CD4-positive, alpha-beta T cell treated with Interleukin-21 for 1 hour (primary cell): Measurements from ENCODE around the gene EGLN1.
"Not testable (repeated sequence)": the region's sequence is repeated elsewhere in the genome, so short reads cannot be mapped to it uniquely, and the experiment has no call there.

Experiments used
- DNase-seq: peaks from one replicate; pipeline ENCODE4 v3.0.0-alpha.2; 2020

Gene EGLN1

DNA sequence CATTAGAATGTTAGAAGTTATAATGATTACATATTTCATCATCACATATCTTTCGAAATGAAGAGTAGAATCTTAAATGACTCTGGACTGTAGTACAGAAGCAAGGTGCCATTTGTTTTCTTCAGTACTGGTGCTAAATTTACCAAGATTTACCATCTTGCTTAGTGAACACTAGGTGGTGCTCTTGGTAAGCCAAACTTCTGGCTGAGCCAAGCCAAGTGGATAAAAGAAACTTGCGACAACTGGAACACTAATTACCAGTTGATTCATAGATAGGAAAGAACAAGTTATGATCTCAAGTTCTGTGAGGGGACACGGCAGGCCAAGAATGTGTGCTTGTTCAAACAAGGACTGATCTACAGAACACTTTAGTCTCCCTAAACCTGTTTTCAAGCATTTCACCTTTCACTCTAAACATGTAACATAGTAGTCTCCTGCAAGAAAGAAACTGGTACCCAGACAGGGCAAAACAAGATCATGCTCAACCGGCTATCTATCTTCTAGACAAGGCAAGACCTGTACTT is 64.2 kb downstream of the EGLN1 start:
- peak; percentile 68 for DNase-seq

DNA sequence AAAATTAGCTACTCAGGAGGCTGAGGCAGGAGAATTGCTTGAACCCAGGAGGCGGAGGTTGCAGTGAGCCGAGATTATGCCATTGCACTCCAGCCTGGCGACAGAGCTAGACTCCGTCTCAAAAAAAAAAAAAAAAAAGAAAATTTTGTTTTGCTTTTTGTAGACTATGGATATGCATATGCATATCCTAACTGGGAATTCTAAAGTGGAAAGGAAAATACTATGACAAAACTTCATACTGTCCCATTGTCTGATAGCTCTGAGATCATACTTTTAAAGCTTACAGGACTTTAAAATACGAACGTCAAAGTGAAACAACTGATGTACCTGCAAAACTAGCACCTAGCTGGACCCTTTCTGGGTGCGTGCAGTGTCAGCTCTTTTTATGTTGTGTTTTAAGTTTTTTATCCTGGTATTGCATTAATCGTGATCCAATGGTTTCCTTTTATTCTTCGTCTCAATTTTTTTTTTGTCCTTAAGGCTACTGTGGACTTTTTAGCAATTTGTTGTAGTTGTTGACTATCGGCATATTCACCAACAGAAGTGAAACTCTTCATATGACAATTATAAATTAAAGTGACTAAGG is 64.8 kb downstream of the EGLN1 start:
- no peak for DNase-seq

DNA sequence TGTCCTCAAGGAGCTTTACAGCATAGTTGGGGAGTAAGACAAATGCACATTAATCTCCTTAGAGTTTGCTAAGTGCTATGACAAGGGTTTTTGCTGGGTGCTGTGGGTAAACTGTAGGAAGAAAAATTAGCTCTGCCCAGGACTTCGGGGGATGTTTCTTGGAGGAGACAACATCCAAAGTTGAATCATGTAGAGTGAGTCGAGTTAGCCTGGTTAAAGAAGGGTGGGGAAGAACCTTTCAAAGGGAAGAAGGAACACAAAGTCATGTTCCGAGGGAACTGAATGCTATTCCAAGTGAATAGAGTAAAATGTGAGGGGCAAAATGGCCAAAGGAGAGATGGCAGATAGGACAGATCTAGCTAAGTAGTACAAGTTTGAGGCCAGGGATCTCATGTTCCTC is 66.9 kb downstream of the EGLN1 start:
- no peak for DNase-seq

DNA sequence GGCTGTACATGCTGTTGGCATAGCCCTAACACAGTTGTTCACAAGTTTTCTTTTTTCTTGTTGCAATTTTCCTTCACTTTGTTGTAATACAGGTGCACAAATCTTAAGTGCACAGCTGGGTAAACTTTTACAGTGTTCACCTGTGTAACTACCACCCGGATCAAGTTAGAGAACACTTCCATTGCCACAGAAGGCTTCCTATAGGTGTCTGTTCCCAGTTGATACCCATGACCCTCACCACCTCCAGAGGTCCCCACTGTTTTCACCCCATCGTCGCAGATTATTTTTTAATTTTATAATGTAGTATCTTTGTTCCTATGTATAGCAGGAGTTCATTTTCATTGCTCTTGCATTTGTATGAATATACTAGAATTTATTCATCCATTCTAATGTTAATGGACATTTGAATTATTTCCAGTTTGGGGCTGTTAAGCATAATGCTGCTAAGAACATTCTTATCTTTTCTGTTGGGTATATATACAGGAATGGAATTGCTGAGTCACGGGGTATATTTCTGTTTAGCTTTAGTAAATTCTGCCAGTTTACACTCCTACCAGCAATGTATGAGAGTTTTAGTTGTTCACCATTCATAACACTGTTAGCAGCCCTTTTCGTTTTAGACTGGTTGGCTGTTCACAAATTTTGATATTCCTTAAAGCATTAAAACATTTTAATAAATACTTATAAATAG is 67.6 kb downstream of the EGLN1 start:
- no peak for DNase-seq

DNA sequence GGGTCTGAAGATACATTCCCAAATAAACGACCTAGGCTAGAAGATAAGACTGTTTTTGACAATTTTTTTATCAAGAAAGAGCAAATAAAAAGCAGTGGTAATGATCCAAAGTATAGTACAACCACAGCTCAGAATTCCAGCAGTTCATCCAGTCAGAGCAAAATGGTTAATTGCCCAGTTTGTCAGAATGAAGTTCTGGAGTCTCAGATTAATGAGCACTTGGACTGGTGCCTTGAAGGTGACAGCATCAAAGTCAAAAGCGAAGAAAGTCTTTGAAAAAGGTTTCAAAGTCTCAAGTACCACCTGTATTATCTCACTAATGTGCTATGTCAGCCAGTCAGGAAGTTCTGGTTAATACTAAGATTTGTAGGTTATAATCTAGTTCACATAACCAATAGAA is 69.0 kb downstream of the EGLN1 start:
- DNase-seq = no peak

DNA sequence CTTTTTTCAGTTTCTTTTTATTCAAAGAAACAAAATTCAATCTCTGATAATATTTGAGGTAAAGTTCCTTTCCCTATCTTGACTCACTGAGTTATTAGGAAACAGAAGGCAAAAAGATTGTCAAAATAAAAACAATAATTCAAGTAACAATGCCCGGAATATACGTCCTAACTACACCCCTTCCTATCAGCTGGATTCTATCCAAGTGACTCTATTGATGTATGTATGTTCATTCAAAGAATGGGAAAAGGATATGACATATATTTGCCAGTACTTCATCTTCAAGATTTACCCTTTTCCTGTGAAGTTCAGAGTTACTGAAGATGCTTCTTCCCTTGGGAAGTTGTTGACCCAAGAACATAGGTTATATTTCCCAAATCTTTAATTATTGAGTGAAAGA is 70.3 kb downstream of the EGLN1 start:
- no peak for DNase-seq

DNA sequence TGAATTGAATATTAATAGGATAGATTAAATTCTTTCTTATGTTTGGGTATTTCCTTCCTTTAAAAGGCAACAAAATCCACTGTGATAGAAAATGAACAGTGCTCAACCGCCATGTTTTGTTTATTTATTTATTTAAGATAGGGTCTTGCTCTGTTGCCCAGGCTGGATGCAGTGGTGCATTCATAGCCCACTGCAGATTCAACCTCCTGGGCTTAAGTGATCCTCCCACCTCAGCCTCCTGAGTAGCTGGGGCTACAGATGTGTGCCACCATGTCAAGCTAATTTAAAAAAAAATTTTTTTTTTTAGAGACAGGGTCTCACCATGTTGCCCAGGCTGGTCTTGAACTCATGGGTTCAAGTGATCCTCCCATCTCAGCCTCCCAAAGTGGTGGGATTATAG is 73.2 kb downstream of the EGLN1 start:
- DNase-seq = not testable (repeated sequence)

DNA sequence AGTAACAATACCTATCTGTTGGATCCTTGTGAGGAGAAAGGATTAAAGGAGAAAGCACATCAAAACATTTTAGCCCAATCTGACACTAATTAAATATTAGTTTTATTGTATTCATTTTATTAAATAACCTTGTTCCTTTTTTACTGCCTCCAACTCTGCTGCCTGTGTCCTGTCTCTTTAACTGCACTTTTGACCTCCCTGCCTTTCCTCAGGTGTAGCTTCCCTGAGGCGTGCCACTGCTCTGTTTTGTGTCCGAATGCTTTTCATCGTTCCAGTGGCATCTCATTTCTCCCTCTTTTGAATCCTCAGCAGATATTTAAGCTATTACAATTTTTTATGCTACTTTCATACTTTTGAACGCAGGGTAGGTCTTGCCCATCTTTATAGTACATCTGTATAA is 73.6 kb downstream of the EGLN1 start:
- no peak for DNase-seq

DNA sequence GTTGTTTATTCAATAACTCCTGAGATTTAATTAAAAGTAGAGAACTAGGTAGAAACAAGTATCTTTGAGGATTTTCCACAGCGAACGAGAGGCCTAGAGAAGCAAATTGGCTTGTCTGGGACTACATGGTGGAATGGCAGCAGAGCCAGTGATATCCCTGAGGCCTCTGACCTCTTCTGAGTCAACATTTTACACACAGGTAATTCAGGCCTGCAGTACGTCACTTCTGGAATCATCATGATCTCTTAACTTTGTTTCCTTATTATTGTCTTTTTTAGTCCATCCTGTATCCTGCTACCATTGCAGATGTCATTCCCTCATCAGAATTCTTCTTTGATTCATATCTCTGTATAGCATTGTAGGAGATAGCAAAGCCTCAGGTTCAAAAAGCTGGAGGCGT is 74.1 kb downstream of the EGLN1 start:
- no peak for DNase-seq

DNA sequence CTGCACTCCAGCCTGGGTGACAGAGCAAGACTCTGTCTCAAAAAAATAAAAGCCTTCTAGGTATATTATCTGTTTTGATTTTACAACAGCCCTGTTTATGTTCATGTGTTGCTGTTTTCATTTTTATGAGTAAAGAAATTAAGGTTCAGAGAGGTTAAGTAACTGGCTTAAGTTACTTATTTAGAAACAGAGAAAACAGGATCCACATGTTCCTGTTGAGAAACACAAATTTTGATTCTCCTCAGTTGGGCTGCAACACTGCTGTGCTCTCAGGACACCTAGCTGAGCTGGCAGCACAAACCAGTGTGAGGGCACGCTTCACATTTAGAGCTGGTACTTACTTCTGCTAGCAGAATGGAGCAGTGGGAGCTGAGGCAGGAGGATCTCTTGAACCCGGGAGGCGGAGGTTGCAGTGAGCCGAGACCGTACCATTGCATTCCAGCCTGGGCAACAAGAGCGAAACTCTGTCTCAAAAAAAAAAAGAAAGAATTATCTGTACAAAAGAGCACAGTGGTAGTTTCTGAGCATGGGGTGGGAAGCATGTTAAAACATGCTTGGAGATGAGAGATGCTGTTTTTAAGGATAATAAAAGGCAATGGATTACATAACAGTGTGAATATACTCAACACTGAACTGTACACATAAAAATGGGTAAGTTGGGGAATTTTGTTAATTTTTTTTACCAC is 81.6 kb downstream of the EGLN1 start:
- DNase-seq = no peak

DNA sequence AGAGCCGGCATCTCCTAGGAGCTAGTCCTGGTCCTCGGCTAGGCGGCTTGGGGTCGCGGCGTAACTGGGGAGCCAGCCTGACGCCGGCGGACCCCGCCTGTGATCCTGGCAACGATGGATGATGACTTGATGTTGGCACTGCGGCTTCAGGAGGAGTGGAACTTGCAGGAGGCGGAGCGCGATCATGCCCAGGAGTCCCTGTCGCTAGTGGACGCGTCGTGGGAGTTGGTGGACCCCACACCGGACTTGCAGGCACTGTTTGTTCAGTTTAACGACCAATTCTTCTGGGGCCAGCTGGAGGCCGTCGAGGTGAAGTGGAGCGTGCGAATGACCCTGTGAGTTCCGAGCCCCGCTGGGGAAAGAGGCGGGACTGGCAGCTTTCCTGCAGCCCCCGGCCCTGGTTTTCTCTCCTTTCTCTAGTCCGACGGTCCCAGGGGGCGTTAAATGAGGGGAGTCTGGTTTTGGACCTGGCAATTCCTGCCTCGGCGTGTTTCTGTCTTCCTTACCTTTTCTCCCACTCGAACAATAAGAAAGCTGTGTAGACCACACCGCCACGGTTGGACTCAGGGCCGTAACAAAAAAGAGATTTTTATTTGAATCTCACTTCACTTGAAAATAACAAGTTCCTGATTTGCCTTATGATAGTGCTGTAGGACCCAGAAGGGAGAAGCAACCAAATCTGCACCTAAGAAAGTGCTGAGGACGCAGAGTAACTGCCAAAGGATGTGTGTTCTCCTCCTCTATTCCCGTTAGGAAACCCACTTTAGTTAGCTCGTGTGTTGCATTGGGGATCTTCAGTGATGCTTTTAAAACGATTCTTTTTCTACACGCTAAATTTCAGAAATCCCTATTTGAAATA is 83.6 kb downstream of the EGLN1 start, which contains the start of gene SPRTN:
TSS of gene SPRTN (plus strand) at position 24 of the 859 bp plus-strand sequence. CDS start at position 115, 91 bp downstream.
- DNase-seq = no peak

DNA sequence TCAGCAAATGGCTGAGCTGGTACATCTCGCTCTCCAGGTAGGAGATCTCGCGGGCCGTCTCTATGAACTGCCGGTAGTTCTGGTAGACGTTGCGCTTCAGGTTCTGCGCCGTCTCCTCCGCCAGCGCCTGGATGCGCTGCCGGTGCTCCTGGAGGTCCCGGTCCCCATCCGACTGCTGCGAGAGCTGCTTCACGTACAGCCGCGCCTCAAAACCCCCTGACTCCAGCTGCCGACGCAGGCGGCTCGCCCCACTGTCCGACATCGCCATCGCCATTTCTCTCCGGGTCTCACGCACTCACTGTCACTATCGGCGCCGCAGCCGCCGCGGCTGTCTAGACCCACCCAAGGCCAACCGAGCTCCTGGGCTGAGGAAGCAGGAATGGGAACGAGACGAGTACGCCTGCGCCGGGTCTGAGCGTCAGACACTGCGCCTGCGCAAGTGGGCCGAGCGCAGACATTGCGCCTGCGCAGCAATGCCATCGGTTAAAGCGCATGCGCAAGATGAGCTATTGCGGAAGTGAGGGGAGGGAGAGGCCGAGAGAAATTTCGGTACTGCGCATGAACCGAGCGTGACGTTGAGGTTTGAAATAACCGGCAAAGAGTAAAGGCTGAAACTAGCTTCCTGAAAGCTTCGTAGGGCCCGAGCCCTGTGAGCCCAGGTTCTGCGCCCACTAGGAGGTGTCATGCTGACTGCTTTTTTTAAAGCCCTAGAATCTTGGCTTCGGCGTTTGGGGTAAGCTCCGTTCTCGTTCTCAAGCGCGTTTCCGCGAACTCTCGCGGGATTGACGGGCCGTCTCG is 84.4 kb downstream of the EGLN1 start, which contains the start of gene EXOC8:
TSS of gene EXOC8 (minus strand) at position 381 of the 798 bp plus-strand sequence. CDS start at position 274, 107 bp downstream.
- DNase-seq = peak; percentile 98

DNA sequence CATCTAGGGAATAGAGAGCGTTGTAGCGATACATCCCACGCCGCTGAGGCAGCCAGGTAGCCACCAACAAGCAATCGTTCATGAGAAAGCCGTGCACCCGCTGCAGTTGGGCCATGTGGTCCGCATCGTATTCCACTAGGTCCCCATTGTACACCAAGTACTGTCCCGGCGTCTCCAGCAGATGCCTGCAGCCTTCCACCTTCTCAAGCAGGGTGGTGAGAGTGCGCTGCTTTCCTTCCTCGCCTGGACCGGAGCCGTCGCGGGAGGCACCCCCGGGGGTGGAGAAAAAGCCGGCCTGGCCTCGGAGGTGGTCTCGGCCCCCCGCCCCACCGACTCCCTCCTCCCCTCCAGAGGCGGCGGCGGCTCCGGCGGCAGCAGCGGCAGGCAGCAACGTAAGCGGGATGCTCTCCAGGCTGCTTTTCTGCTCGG is 85.0 kb downstream of the EGLN1 start:
- DNase-seq = no peak

DNA sequence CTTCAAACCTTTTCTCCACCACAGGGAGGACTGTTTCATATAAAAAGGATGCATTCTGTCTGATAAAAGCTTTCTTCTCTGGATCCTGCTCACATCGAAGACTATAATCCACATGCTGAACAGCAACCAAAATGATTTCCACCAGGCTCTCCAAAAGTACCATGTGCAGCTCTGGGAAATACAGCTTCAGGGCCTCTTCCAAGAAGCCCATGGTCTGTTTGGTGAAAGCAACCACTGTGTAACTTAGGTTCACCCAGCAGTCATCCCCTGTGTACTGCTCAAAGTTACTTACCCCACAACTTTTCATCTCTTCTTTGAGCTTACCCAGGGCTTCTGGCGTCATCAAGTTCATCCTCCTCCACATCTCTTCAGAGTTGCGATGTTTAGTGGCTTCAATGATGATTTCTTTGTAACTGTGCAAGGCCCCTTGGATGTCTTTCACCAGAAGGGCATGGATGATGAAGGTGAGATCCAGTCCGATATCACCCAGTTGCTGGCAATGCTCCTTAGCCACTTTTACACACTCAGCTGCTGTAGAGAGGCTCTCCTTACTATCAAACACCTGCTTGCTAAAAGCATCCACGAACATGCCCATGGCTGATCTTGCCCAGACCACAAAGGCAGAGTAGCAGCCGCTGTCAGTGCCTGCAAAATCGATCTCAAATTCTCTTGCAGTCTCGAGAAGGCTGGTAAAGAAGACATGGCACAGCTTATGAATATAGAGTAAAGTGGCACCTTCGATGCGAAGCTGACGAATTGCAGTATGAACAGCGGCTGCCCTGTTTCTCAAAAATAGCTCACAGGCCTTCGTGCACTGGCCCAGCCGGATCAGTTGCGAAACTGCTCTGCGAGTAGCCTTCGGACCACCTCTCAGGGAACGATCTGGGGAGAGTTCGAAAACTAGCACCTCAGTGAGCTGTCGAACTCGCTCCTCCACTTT is 86.2 kb downstream of the EGLN1 start:
- DNase-seq = no peak

DNA sequence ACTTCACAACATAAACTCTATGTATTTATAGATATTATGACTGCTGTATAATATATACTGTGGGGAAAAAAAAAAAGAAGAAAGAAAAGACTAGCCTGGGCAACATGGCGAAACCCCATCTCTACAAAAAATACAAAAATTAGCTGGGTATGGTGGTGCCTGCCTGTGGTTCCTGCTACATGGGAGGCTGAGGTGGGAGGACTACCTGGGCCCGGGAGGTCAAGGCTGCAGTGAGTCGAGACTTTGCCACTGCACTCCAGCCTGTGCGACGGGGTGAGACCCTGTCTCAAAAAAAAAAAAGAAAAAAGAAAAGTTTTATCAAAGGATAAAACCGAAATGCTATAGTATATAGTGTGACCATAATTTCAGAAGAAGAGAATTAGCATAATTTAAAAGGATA is 87.1 kb downstream of the EGLN1 start:
- no peak for DNase-seq

DNA sequence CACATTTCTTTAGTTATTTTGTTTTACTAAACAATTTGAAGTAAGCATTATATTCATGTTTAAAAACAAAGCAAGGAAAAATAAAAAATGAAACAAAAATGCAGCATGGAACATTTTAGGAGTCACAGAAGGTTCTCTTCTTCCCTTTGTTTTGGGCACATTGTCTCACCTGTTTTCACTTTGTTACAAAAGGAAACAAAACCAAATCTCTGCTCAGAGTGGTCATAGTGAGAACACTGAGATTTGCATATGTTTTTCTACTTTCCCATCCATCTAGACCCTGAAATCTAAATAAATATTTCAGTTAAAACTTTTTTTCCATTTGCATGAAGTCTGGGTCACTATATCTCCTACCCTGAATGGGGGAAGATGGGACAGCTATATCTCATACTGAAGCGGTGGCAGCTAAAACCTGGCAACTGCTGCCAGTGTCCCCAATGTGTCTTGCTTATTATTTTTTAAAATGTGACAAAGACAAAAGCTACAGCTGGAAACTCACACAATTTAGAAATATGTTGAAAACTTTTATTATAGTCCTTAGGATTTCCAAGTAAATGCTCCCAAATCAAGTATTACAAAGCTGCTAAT is 87.9 kb downstream of the EGLN1 start:
- no peak for DNase-seq

DNA sequence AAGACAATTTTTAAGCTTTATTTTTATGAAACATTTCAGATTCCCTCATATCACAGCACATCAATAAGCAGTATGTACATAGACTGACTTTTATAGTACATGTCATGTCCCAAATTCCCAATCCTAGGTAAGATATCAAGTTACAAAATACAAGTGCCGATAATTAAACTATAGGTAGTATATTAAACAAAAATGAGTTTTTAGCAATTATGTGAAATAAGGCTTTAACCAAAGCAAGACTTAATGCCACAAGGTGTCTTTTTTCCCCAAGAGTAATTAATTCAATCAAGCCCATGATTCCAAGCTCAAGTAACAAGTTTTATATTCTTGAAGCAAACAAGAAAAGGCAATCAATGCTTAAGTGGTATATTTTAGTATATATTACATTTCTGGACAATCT is 89.3 kb downstream of the EGLN1 start:
- no peak for DNase-seq

DNA sequence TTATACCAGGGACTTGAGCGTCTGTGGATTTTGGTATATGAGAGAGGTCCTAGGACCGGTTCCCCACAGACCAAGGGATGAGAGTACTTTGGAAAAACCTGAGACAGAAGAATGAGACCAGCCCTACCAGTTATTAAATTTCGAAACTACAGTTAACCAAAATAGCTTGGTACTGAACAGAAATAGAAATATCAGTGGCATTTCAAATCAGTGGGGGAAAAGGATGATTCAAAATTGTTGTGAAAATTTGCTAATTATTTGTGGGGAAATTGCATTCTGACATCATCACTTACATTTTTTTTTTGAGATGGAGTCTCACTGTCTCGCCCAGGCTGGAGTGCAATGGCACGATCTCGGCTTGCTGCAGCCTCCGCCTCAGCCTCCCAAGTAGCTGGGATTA is 92.6 kb downstream of the EGLN1 start:
- no peak for DNase-seq

DNA sequence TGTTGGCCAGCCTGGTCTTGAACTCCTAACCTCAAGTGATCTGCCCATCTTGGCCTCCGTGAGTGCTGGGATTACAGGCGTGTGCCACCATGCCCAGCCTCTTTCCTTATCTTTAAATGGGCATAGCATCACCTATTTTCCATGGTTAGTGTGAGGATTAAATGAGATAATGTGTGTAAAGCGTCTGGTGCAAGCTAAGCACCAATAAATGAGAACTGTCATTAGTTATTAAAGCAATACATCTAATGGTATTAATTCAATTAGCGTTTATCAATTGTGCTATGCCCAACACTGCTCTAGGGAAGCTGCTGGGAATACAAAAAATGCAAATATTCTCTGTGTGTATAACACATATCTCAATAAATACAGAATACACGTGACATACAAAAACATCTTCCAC is 94.5 kb downstream of the EGLN1 start:
- DNase-seq = no peak

DNA sequence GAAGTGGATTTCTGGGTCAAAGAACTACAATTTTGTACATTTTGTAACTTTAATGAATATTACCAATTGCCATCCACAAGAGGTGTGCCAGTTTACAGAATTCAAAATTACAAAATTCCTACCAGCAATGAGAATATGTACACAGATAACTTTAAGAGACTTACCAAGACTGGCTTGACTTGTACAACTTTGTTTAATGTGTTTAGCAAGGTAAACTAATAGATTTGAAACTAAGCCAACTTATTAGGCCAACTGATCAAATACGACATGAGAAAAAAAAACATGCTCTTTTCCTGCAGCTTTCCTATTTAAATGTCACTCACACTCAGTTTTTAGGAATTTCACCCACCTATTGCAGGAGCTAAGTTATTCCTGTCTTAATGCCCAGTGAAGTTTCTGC is 95.8 kb downstream of the EGLN1 start:
- no peak for DNase-seq
